ENCODE measurements around the gene KBTBD4. TPM values are rescaled to one million over a fixed set of nuclear protein-coding genes. Genes with fewer than 3 reads are reported as not detected.
A peak's percentile ranks its signal among the peaks of the same experiment; 100 is the strongest.

Gene KBTBD4
- total and polyA plus RNA-seq, 2 experiments from 2014 or later: 16.8 to 35.5 TPM

DNA sequence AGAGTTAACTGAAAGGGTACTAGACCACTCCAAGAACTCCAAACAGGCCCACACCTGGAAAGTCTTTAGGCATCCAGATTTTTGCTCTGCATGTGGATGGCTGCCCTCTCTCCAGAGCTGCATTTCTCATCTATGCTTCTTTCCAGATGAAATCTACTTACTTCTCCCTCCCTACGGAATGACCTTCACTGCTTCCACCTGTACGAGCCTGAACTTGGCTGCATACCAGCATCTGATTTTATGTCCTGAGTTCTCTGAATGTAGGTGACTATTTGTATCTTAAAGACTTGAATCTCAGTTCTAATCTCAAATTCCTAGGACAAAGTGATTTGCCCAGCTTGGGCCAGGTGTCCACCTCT, 39.1 kb downstream of the KBTBD4 start:
- Histone ChIP-seq H3K9me2 (ENCODE audit: insufficient read depth) (no peaks in the 10 kb centered on the region), H3K79me2 (ENCODE audit: insufficient read depth) (peaks cover 95% of the 10 kb centered on the region), H3K27ac (peak overlapping the region; percentile 57), H3K27me3 (replicated peaks; ENCODE audit: insufficient read depth) (no peaks in the 10 kb centered on the region), H3K4me2 (ENCODE audit: unreplicated experiment) (peak overlapping the region; percentile 78), H3K4me1 (ENCODE audit: insufficient read depth) (peaks cover 25% of the 10 kb centered on the region), H3K4me3 (0 out of 2 replicates have a peak overlapping the region, but pooled peaks have one; percentile 26), H2AFZ (no peak overlapping the region), H3K9ac (no peak overlapping the region), H3K9me3 (ENCODE audit: low read depth) (no peaks in the 10 kb centered on the region), H3K36me3 (ENCODE audit: low read depth) (peaks cover 6% of the 10 kb centered on the region; the same call in 1 of the 2 replicates), H3F3A (ENCODE audit: insufficient read depth) (peaks cover 38% of the 10 kb centered on the region), H4K20me1 (ENCODE audit: insufficient read depth) (peaks cover 53% of the 10 kb centered on the region)
- WGBS, 2 experiments (ENCODE audit: low coverage in 1 of 2, low lambda C conversion rate in 2 of 2, missing lambda C conversion rate in 2 of 2): 90 to 94% methylated on average over 2 of the region's 2 CpGs
- no peak for TF ChIP-seq EZH2phosphoT487 (IDR thresholded peaks at IDR 0.05; ENCODE audit: insufficient read depth, low read depth)
- no peak for TF ChIP-seq EZH2 (IDR thresholded peaks at IDR 0.05; ENCODE audit: insufficient read depth, poor library complexity, severe bottlenecking)
- in situ Hi-C loops (cut with MboI): no loop called here
- no peak for DNase-seq

DNA sequence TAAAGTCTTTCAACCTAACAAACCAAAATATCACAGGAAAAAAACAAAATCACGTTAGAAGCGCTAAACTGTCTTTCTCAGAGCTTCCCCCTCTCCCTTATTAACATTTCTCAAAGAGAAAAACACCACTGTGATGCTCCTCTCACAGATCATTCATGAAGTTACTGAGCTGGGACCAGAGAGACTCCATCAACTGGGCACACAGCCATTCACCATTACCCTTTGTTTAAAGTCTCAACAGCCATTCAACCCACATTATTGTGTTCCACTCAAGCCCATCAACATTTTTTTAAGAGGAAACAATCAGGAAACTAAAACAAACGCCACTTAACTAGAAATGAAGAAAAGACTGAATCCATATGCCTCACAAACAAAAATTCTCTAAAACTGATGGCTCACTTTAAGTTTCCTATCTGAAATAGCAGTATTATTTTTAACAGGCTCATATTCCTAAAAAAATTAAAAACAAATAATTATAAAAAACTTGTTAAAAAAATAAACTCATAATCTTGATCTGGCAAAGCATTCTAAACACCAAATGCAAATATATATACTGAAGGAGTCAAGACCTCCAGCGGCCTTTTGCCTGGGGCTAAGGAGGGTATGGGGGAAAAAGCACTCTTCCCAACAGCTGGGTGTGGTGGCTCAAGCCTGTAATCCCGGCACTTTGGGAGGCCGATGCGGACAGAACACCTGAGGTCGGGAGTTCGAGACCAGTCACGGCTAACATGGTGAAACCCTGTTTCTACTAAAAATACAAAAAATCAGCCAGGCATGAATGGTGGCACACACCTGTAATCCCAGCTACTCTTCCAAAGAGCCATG, 39.8 kb downstream of the KBTBD4 start:
- no peaks in the 10 kb centered on the region for H3K27me3 ChIP-seq (replicated peaks; ENCODE audit: insufficient read depth)
- peaks cover 35% of the 10 kb centered on the region for H3F3A ChIP-seq (ENCODE audit: insufficient read depth)
- in situ Hi-C loops (cut with MboI): no loop called here
- H3K79me2 ChIP-seq (ENCODE audit: insufficient read depth): peaks cover 95% of the 10 kb centered on the region
- H3K27ac ChIP-seq: no peak overlapping the region
- no peaks in the 10 kb centered on the region for H3K9me2 ChIP-seq (ENCODE audit: insufficient read depth)
- H3K4me2 ChIP-seq (ENCODE audit: unreplicated experiment): no peak overlapping the region
- peaks cover 6% of the 10 kb centered on the region; the same call in 1 of the 2 replicates for H3K36me3 ChIP-seq (ENCODE audit: low read depth)
- no peak overlapping the region for H3K4me3 ChIP-seq
- 94 to 96% methylated on average over 10 of the region's 10 CpGs for WGBS, 2 experiments (ENCODE audit: low coverage in 1 of 2, low lambda C conversion rate in 2 of 2, missing lambda C conversion rate in 2 of 2)
- H3K9me3 ChIP-seq (ENCODE audit: low read depth): no peaks in the 10 kb centered on the region
- no peak overlapping the region for H2AFZ ChIP-seq
- no peak for DNase-seq
- no peak for TF ChIP-seq EZH2phosphoT487 (IDR thresholded peaks at IDR 0.05; ENCODE audit: insufficient read depth, low read depth)
- no peak for TF ChIP-seq EZH2 (IDR thresholded peaks at IDR 0.05; ENCODE audit: insufficient read depth, poor library complexity, severe bottlenecking)
- H4K20me1 ChIP-seq (ENCODE audit: insufficient read depth): peaks cover 48% of the 10 kb centered on the region
- peaks cover 31% of the 10 kb centered on the region for H3K4me1 ChIP-seq (ENCODE audit: insufficient read depth)
- H3K9ac ChIP-seq: no peak overlapping the region

DNA sequence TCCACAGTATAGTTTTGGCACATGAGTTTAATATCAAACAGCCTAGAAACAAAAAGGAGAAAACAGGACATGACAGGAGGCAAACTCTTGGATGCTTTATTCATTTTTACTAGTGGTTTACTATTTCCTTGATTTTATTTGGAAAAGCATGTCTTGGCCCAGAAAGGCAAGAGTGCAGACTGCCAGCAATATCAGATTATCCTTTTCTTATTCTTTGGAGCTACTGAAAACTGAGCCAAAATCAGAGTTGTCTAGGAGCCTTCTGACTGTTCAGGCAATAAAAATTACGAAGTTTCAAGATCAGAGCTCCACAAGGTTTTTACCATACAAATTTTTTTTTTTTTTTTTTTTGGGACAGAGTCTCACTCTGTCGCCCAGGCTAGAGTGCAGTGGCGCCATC, 41.9 kb downstream of the KBTBD4 start:
- H3K36me3 ChIP-seq (ENCODE audit: low read depth): peaks cover 6% of the 10 kb centered on the region; the same call in 1 of the 2 replicates
- H3K79me2 ChIP-seq (ENCODE audit: insufficient read depth): peaks cover 95% of the 10 kb centered on the region
- WGBS, 2 experiments (ENCODE audit: low coverage in 1 of 2, low lambda C conversion rate in 2 of 2, missing lambda C conversion rate in 2 of 2): 83 to 86% methylated on average over 3 of the region's 3 CpGs
- peaks cover 35% of the 10 kb centered on the region for H4K20me1 ChIP-seq (ENCODE audit: insufficient read depth)
- in situ Hi-C loops (cut with MboI): no loop called here
- peaks cover 44% of the 10 kb centered on the region for H3K4me1 ChIP-seq (ENCODE audit: insufficient read depth)
- H3F3A ChIP-seq (ENCODE audit: insufficient read depth): peaks cover 31% of the 10 kb centered on the region
- no peak for TF ChIP-seq EZH2 (IDR thresholded peaks at IDR 0.05; ENCODE audit: insufficient read depth, poor library complexity, severe bottlenecking)
- no peak for TF ChIP-seq EZH2phosphoT487 (IDR thresholded peaks at IDR 0.05; ENCODE audit: insufficient read depth, low read depth)
- H3K9me3 ChIP-seq (ENCODE audit: low read depth): no peaks in the 10 kb centered on the region
- H3K9ac ChIP-seq: no peak overlapping the region
- no peak overlapping the region for H3K27ac ChIP-seq
- H3K4me2 ChIP-seq (ENCODE audit: unreplicated experiment): no peak overlapping the region
- no peaks in the 10 kb centered on the region for H3K27me3 ChIP-seq (replicated peaks; ENCODE audit: insufficient read depth)
- no peak overlapping the region for H2AFZ ChIP-seq
- no peak for DNase-seq
- H3K4me3 ChIP-seq: no peak overlapping the region
- H3K9me2 ChIP-seq (ENCODE audit: insufficient read depth): no peaks in the 10 kb centered on the region

DNA sequence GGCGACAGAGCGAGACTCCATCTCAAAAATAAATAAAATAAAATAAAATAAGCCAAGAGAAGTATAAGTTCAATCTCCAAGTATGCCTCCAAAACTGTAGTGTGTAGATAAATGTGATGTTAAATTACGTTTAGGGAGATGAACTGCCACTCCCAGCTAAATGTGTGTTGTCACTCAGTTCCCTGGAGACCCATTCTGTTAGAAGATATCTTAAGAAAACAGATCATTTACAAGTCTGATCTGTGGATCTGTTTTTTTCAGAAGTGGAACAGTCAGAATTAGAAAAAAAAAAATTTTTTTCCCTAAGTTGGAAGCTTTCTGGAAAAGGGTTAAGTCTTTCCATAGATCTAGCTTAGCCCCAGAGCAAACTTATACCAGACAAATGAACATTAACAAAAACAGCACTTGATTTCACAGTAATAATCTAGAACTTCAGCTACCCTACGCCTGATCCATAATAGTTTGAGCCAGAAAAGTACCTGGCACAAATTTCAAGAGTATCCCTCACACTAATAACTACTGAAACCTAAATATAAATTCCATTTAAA, 44.0 kb downstream of the KBTBD4 start:
- WGBS, 2 experiments (ENCODE audit: low coverage in 1 of 2, low lambda C conversion rate in 2 of 2, missing lambda C conversion rate in 2 of 2): 88 to 92% methylated on average over 4 of the region's 4 CpGs

More for the DNA sequence above, 44.0 kb downstream of the KBTBD4 start:
- Histone ChIP-seq H3K36me3 (ENCODE audit: low read depth) (peaks cover 6% of the 10 kb centered on the region; the same call in 1 of the 2 replicates), H3F3A (ENCODE audit: insufficient read depth) (peaks cover 18% of the 10 kb centered on the region), H4K20me1 (ENCODE audit: insufficient read depth) (peaks cover 30% of the 10 kb centered on the region), H3K4me2 (ENCODE audit: unreplicated experiment) (no peak overlapping the region), H3K9me2 (ENCODE audit: insufficient read depth) (no peaks in the 10 kb centered on the region), H3K27ac (no peak overlapping the region), H3K27me3 (replicated peaks; ENCODE audit: insufficient read depth) (no peaks in the 10 kb centered on the region), H3K4me3 (no peak overlapping the region), H3K9ac (no peak overlapping the region), H3K9me3 (ENCODE audit: low read depth) (no peaks in the 10 kb centered on the region), H3K79me2 (ENCODE audit: insufficient read depth) (peaks cover 100% of the 10 kb centered on the region), H2AFZ (no peak overlapping the region), H3K4me1 (ENCODE audit: insufficient read depth) (peaks cover 32% of the 10 kb centered on the region)
- in situ Hi-C loops (cut with MboI): no loop called here
- no peak for DNase-seq
- TF ChIP-seq EZH2 (IDR thresholded peaks at IDR 0.05; ENCODE audit: insufficient read depth, poor library complexity, severe bottlenecking): no peak
- TF ChIP-seq EZH2phosphoT487 (IDR thresholded peaks at IDR 0.05; ENCODE audit: insufficient read depth, low read depth): no peak

All from GM23248 (cell line).